Measurements from ENCODE around the gene KYNU.
"Not testable (repeated sequence)": the region's sequence is repeated elsewhere in the genome, so short reads cannot be mapped to it uniquely, and the experiment has no call there.

Gene KYNU

GRCh38 chr2:142872882-142873724 lies 4.4 kb upstream of the KYNU start:
- DNase-seq: no peak

DNA sequence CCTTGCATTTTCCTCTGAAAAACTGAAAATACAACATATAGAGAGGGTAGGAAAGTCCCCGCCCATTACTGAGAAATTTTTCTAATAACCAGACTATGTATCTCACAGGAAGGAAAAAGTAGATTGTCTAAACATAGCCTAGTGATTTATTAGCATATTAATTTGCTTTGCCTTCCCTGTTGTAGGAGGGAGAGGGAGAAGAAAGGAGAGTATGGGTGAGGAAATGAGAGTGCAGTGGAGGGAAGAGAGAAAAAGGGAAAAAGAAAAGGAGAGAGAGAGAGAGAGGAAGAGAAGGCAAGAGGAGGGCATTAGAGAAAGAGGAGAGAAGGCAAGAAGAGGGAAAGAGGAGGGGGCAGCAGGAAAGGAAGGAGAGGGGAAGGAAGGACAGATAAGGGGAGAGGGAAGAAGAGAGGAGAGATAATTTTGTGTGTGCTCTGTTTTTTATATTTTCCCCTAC lies 3.6 kb upstream of the KYNU start:
- DNase-seq: no peak

DNA sequence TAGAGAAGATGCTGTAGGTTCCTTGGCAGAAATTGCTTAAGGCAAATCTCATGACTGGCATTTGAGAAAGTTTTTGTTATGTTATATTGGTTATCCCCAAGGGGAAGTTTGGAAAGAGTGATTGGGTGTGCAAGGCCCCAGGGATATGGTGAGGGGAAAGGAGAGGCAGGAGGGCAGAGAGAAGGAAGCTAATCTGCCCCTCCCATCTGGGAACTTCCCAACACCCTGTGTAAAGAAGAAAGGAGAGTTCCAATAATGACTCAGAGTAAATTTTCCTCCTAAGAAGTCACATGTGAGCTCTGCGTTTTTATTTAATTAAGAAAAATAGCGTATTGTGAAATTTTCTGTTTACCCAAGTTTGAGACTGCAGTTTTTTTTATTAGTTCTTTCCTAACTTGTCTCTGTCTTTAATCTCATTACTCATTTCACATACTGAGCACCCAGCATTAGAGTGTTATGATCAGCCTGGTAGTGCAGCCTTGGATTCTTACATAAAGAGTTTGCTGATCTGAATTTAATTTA lies 3.1 kb upstream of the KYNU start:
- peak; percentile 20 for DNase-seq

- DNase-seq: no peak
Measured at GRCh38 chr2:142875010-142875409, 2.5 kb upstream of the KYNU start.

DNA sequence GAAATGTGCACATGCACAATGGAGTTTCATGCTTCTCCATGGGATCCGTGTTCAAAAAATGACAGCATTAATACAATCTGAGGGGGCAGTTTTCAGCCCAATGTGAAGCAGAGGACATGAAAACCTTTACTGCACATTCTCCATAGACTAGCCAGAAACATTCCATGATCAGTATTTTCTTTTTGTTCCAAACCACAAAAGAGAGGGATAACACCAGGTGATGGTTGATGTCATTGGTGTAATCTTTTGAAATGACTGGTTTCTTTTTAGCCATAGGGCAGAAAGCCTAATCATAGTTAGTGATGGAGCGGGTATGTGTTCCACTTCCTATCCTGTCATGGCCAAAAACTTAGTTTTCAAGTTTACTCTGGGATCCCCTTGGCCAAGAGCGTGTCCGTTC lies 1.8 kb upstream of the KYNU start:
- DNase-seq: no peak

- DNase-seq: no peak
Measured at GRCh38 chr2:142876423-142876822, 1.0 kb upstream of the KYNU start.

DNA sequence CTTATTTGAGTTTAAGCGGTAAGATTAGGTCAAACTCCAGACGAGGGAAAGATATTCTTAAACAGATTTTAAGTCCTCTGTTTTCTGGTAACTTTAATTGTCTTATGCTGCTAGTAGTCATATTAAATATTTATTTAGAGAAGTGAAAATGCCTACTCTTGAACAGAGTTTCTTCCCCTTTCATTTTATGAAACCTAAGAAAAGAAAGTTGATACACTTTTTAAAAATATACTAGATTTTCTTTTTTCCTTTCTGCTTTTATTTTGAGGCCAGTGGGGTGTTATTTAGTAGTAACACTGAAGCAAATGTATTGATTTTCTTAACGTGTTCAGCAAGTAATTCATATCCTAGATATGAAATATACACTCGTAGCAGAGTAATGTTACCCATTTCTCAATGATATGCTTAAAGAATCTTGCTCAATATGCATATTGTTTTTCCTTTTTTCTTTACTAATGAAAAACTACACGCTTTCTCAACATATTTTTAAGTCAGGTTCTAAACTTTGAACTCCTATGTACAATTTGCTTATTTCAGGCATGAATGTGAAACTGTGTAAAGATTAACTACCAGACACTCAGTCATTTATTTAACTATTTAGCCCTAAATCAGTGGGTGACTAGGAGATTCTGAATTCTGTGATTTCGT lies 691 bp downstream of the KYNU start:
- no peak for DNase-seq

DNA sequence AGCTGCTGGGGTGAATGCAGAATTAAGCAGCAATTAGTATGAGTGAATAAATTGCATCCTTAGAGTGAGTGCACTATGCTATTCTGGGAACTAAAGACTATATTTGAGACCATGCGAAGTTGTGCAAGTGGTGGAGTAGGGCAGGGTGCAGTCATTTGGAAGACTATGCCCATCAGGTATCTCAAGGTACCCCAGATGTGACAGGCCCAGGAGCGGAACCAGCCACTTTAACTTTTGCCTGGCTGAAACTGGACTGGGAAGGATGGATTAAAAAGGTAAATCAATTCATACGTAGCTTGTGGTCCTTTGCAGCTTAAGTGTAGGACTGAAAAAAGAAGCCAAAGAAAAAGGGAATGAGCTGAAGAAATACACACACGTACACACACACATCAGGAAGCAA lies 1.7 kb downstream of the KYNU start:
- no peak for DNase-seq

GRCh38 chr2:142880279-142880678 lies 2.8 kb downstream of the KYNU start:
- DNase-seq: no peak

DNA sequence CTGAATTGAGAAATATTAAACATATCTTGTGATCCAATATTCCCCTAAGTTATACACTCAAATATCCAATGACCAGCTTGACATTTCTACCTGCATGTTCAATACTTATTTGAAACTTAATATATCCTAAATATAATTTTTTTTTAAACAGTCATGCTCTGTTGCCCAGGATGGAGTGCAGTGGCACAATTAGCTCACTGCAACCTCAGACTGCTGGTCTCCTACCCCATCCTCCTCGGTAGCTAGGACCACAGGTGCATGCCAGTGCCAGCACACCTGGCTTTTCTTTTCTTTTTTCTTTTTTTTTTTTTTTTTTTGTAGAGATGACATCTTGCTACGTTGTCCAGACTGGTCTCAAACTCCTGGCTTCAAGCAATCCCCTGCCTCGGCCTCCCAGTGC lies 4.2 kb downstream of the KYNU start:
- no peak for DNase-seq

GRCh38 chr2:142882500-142882899 lies 5.0 kb downstream of the KYNU start:
- not testable (repeated sequence) for DNase-seq

- DNase-seq: no peak
Measured at GRCh38 chr2:142883526-142883925, 6.1 kb downstream of the KYNU start.

- no peak for DNase-seq
Measured at GRCh38 chr2:142885543-142885942, 8.1 kb downstream of the KYNU start.

DNA sequence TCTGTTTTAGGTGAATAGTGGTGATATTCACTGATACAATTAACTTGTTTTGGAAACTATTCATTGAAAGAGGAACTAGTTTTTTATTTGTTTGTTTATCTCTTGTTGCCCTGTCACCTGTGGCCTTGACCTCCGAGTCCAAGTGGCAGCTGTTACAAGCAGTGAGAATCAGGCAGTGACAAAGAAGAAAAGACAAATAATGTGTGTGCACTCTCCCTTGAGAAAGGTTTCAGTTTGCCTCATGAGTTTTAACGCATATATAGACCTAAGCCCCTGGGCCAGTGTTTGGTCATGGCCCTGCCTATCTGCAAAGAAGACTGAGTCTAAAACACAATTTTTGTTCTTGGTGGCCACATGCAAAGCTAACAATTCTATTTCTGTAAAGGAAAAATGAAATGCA lies 15.3 kb downstream of the KYNU start:
- no peak for DNase-seq

GRCh38 chr2:142893241-142893640 lies 15.8 kb downstream of the KYNU start:
- DNase-seq: no peak

DNA sequence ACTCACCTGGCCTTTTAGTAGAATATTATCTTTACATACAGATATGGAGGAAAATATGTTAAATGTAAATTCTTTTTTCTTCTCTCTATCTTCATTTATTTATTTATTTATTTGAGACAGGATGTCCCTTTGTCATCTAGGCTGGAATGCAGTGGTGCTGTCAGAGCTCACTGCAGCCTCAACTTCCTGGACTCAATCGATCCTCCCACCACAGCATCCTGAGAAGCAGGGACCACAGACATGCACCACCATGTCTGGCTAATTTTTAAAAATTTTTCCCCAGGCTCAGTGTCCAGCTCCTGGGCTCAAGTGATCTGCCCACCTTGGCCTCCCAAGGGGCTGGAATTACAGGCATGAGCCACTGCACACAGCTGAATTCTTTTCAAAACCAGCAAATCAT lies 20.3 kb downstream of the KYNU start:
- no peak for DNase-seq

DNA sequence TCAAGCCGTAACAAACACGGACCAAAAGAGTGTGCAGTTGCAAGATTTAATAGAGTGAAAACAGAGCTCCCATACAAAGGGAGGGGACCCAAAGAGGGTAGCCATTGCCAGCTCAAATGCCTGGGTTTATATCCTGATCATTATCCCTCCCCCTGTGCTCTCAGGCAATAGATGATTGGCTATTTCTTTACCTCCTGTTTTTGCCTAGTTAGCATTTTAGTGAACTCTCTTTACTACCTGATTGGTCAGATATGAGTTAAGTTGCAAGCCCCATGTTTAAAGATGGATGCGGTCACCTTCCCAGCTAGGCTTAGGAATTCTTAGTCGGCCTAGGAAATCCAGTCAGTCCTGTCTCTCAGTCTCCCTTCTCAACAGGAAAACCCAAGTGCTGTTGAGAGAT lies 22.9 kb downstream of the KYNU start:
- not testable (repeated sequence) for DNase-seq

GRCh38 chr2:142901780-142902179 lies 24.3 kb downstream of the KYNU start:
- no peak for DNase-seq

DNA sequence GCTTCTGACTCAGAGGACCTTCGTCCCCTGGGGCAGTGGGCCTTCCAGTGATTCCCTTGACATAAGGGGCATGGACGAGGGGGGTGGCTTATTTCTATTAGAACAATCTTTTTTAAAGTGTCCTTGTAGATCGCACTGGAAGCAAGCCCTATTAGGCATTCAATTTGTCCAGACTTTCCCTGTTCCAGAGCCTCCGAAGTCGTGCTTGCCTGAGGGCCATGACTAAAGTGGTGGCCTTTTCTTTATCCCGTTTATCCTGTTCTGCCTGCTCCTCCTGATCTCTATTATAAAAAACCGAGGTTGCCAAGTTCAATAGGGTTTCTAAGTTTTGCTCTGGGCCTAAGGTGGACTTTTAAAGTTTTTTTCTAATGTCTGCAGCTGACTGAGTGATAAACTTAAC lies 26.3 kb downstream of the KYNU start:
- not testable (repeated sequence) for DNase-seq

- no peak for DNase-seq
Measured at GRCh38 chr2:142907653-142908052, 30.2 kb downstream of the KYNU start.

- no peak for DNase-seq
Measured at GRCh38 chr2:142914507-142915313, 37.2 kb downstream of the KYNU start.

DNA sequence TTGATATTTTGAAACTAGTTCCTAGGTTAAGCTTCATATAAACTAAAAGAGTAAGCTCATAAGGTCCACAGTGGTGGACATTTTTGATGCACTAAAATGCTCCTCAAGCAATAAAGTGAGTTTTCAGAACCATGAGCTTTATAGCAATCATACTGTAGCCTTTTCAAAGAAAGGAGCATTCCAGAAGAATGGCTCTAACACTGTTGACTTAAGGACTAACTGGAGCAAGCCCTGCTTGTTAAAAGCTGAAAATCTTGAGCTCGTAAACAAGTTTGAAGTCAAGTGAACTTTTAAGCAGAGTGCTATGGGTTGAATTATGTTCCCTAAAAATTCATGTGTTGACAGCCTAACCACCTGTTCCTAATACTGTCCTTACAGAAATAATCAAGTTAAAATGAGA lies 38.0 kb downstream of the KYNU start:
- DNase-seq: no peak

DNA sequence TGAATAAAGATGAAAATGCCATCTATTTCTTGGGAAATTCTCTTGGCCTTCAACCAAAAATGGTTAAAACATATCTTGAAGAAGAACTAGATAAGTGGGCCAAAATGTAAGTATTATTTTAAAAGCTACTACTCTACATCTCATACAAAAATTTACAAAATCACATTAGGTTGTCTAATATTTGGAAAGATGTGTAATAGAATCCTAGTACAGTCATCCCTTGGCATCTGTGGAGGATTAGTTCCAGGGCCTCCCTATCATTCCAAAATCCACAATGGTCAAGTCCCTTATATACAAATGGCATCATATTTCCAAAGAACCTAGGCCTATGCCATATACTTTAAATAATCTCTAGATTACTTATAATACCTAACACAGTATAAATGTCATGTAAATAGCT lies 41.2 kb downstream of the KYNU start:
- no peak for DNase-seq

All from CD4-positive, alpha-beta T cell treated with Interleukin-4 for 4 hours (primary cell).